Breast epithelium (tissue), 3 donors: ENCODE data around the gene NAT16.

Experiments used
- POLR2A ChIP-seq: fragments of 450-650 bp; IDR thresholded peaks from one replicate; pipeline ENCODE4 v1.6.1; 2016; ENCODE audit warnings: antibody characterized with exemption, mild to moderate bottlenecking, moderate library complexity
- POLR2AphosphoS5 ChIP-seq, 3 donors: sonication (generic); formaldehyde crosslinking; IDR thresholded peaks; one replicate each; pipeline ENCODE4 v1.6.1; 2017; ENCODE audit warnings: antibody characterized with exemption in 3 of 3
- TF ChIP-seq, protein P1 (sequence below), 3 donors: fragments of 450-650 bp; IDR thresholded peaks; one replicate each; pipeline ENCODE4 v1.5.1; 2016 to 2017; ENCODE audit warnings: antibody characterized with exemption in 3 of 3, mild to moderate bottlenecking in 3 of 3, moderate library complexity in 3 of 3

DNA sequence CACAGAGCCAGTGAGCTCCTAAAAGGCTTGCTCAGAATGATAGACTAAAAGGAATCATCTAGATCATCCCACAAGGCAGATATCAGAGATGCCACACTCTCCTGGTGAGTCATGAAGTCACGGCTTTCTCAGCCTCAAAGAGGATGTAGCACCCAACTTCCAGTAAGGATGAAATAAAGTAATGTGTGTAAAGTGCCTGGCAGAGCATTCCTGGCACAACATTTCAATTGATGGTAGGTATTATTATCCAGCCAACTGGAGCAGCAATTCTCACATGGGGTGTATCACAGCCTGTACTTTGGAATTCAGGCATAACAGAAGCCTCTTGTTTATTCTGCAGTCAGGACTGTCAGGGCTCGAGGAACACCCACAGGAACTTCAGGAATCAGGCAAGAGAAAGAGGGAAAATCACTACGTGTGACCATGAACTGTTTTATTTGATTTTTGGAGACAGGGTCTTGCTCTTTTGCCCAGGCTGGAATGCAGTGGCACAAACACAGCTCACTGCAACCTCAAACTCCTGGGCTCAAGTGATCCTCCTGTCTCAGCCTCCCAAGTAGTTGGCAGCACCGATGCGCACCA is 5.3 kb upstream of the NAT16 start:
- TF ChIP-seq, protein P1, sequence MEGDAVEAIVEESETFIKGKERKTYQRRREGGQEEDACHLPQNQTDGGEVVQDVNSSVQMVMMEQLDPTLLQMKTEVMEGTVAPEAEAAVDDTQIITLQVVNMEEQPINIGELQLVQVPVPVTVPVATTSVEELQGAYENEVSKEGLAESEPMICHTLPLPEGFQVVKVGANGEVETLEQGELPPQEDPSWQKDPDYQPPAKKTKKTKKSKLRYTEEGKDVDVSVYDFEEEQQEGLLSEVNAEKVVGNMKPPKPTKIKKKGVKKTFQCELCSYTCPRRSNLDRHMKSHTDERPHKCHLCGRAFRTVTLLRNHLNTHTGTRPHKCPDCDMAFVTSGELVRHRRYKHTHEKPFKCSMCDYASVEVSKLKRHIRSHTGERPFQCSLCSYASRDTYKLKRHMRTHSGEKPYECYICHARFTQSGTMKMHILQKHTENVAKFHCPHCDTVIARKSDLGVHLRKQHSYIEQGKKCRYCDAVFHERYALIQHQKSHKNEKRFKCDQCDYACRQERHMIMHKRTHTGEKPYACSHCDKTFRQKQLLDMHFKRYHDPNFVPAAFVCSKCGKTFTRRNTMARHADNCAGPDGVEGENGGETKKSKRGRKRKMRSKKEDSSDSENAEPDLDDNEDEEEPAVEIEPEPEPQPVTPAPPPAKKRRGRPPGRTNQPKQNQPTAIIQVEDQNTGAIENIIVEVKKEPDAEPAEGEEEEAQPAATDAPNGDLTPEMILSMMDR (IDR thresholded peaks at IDR 0.05) = no peak
- TF ChIP-seq POLR2AphosphoS5 (IDR thresholded peaks at IDR 0.05) (no peak), POLR2A (no peak)
